Ovary (tissue), 3 donors: ENCODE measurements around the gene LTBP2.

ENCODE experiments used
- CTCF ChIP-seq, 3 donors: fragments of 450-650 bp in 2 of 3; fragments of 200-600 bp in 1 of 3; IDR thresholded peaks; one replicate each; pipeline versions ENCODE4 v1.5.1 to v1.8.0; 2016 to 2022; ENCODE audit warnings: antibody characterized with exemption in 3 of 3, mild to moderate bottlenecking in 1 of 3
- EP300 ChIP-seq: sonication (generic); formaldehyde crosslinking; IDR thresholded peaks from one replicate; pipeline ENCODE4 v1.6.1; 2017; ENCODE audit warnings: antibody characterized with exemption
- POLR2A ChIP-seq: fragments of 450-650 bp; IDR thresholded peaks from one replicate; pipeline ENCODE4 v1.6.1; 2017; ENCODE audit warnings: antibody characterized with exemption, mild to moderate bottlenecking, moderate library complexity
- donor health status: DM: no; HTN: no; CAD: no.

DNA sequence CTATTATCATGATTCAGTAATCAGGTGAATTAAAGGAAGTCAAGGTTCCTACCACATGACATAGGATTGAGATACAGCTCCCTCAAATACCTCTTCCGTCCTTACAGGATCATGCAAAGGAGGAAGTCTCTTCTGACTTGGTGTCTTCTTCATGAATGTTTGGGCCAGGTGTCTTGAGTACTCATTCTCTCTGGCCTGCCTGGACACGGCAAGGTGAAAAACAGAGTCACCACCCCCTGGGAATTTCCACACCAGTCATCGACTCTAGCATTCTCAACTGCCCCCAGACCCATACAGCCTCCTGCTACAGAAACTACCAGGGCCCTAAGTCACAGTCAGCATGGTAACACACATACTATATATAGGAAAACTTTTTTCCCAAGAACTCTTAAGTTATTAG lies 44.9 kb upstream of the LTBP2 start:
- TF ChIP-seq POLR2A (no peak), CTCF (IDR thresholded peaks at IDR 0.05) (no peak), EP300 (no peak)
